ENCODE data around the gene LRRC70.
"Not testable (repeated sequence)": the region's sequence is repeated elsewhere in the genome, so short reads cannot be mapped to it uniquely, and the experiment has no call there.

Gene LRRC70

GRCh38 chr5:62578540-62578939 lies at the start of gene LRRC70:
TSS of gene LRRC70 (plus strand) at chr5:62578819. CDS start at chr5:62579439, 620 bp downstream.
- peak; percentile 78 for DNase-seq (ENCODE audit: low read depth)

- DNase-seq (ENCODE audit: low read depth): no peak
Observed at GRCh38 chr5:62533597-62533996, 45.0 kb upstream of the LRRC70 start.

- DNase-seq (ENCODE audit: low read depth): no peak
Observed at GRCh38 chr5:62534461-62535236, 44.0 kb upstream of the LRRC70 start.

- no peak for DNase-seq (ENCODE audit: low read depth)
Observed at GRCh38 chr5:62536232-62536631, 42.4 kb upstream of the LRRC70 start.

GRCh38 chr5:62536783-62537182 lies 41.8 kb upstream of the LRRC70 start:
- DNase-seq (ENCODE audit: low read depth): no peak

GRCh38 chr5:62538017-62538942 lies 40.3 kb upstream of the LRRC70 start:
- DNase-seq (ENCODE audit: low read depth): peak; percentile 100

GRCh38 chr5:62542720-62543119 lies 35.9 kb upstream of the LRRC70 start:
- DNase-seq (ENCODE audit: low read depth): no peak

GRCh38 chr5:62547945-62548630 lies 30.5 kb upstream of the LRRC70 start:
- DNase-seq (ENCODE audit: low read depth): peak; percentile 17

- no peak for DNase-seq (ENCODE audit: low read depth)
Observed at GRCh38 chr5:62550103-62550502, 28.5 kb upstream of the LRRC70 start.

- DNase-seq (ENCODE audit: low read depth): no peak
Observed at GRCh38 chr5:62555930-62556329, 22.7 kb upstream of the LRRC70 start.

GRCh38 chr5:62558941-62559340 lies 19.7 kb upstream of the LRRC70 start:
- no peak for DNase-seq (ENCODE audit: low read depth)

GRCh38 chr5:62560786-62561185 lies 17.8 kb upstream of the LRRC70 start:
- peak; percentile 33 for DNase-seq (ENCODE audit: low read depth)

GRCh38 chr5:62561896-62562295 lies 16.7 kb upstream of the LRRC70 start:
- no peak for DNase-seq (ENCODE audit: low read depth)

- DNase-seq (ENCODE audit: low read depth): no peak
Observed at GRCh38 chr5:62562867-62563266, 15.8 kb upstream of the LRRC70 start.

- DNase-seq (ENCODE audit: low read depth): no peak
Observed at GRCh38 chr5:62564101-62564500, 14.5 kb upstream of the LRRC70 start.

GRCh38 chr5:62565740-62566139 lies 12.9 kb upstream of the LRRC70 start:
- DNase-seq (ENCODE audit: low read depth): not testable (repeated sequence)

- no peak for DNase-seq (ENCODE audit: low read depth)
Observed at GRCh38 chr5:62568143-62568542, 10.5 kb upstream of the LRRC70 start.

- no peak for DNase-seq (ENCODE audit: low read depth)
Observed at GRCh38 chr5:62568800-62569432, 9.7 kb upstream of the LRRC70 start.

GRCh38 chr5:62569470-62569869 lies 9.1 kb upstream of the LRRC70 start:
- peak; percentile 16 for DNase-seq (ENCODE audit: low read depth)

GRCh38 chr5:62572918-62573514 lies 5.6 kb upstream of the LRRC70 start:
- DNase-seq (ENCODE audit: low read depth): no peak

- DNase-seq (ENCODE audit: low read depth): no peak
Observed at GRCh38 chr5:62574599-62574998, 4.0 kb upstream of the LRRC70 start.

GRCh38 chr5:62575066-62575465 lies 3.6 kb upstream of the LRRC70 start:
- DNase-seq (ENCODE audit: low read depth): no peak

All from amniotic epithelial cell (primary cell).